MM.1S (cell line): ENCODE measurements around the gene DKK1.

ENCODE experiments used
- CTCF ChIP-seq: fragments of 300-600 bp; sonication (generic); IDR thresholded peaks from 2 replicates; pipeline ENCODE4 v1.5.1; 2016; ENCODE audit warnings: antibody characterized with exemption, low read length, mixed read lengths
- EZH2 ChIP-seq: fragments of 300-600 bp; sonication (generic); optimal IDR thresholded peaks from 2 replicates; pipeline ENCODE3; 2017; ENCODE audit warnings: low read depth, mild to moderate bottlenecking, antibody characterized with exemption, low read length, mixed read lengths

- TF ChIP-seq CTCF (no peak), EZH2 (no peak)
These were observed 29.4 kb downstream of the DKK1 start for GRCh38 chr10:52343439-52343838.
